PC-3 (cell line): Measurements from ENCODE around the gene C16orf96.

Source experiments
- CTCF ChIP-seq: fragments of 300-600 bp; sonication (generic); conservative IDR thresholded peaks from 2 replicates; pipeline ENCODE4 v1.5.1; 2017; ENCODE audit warnings: antibody characterized with exemption, low read depth, mild to moderate bottlenecking, low read length
- EZH2 ChIP-seq: fragments of 300-600 bp; sonication (generic); IDR thresholded peaks from one replicate; pipeline ENCODE4 v1.6.1; 2017; ENCODE audit warnings: antibody characterized with exemption, mild to moderate bottlenecking, low read length; ENCODE audit not compliant: unreplicated experiment

DNA sequence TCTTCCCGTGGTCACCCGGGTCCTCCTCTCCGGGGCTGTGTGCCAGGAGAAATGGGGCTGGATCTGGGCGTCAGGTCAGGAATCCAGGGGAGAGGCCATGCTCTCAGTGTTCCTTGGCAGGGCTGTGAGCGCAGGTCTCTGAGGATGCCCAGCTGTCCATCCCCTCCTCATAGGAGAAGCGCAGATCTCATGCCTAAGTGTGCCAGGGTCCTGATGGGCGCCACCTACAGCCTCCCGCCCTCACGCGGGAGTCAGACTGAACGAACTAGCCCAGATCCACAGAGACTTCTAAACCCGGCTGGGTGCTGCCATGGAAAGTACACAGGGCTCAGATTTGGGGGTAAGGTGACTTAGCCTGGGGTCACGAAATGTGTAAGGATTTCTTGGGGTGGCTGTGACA is 92.8 kb downstream of the C16orf96 start:
- TF ChIP-seq CTCF: no peak
- TF ChIP-seq EZH2: no peak
